CD8-positive, alpha-beta memory T cell (primary cell): ENCODE results near the gene CACNA1C. TPM values are rescaled to one million over a fixed set of nuclear protein-coding genes. Genes with fewer than 3 reads are reported as not detected.

ENCODE experiments used
- CTCF ChIA-PET: fragments of 350-600 bp; sonication (Branson Sonifier 250); formaldehyde crosslinking; loops from one replicate; lab custom pipeline; 2021; ENCODE audit warnings: antibody characterized with exemption; lab: Charles Lee
- POLR2A ChIA-PET: fragments of 350-600 bp; sonication (Branson Sonifier 250); formaldehyde crosslinking; loops from one replicate; lab custom pipeline; 2021; ENCODE audit warnings: antibody characterized with exemption; lab: Charles Lee
- DNase-seq, 5 donors: peaks; one replicate each; pipeline versions ENCODE4 v3.0.0 to v3.0.0-alpha.2; 2020 to 2022; ENCODE audit warnings: mixed read lengths in 1 of 5
- H3K27ac ChIP-seq: one replicate; pipeline ENCODE4 v1.7.0; 2013; ENCODE audit warnings: low read depth, mild to moderate bottlenecking, low read length, moderate library complexity
- H3K27me3 ChIP-seq: 2 replicates; pipeline ENCODE4 v1.7.0; 2013; ENCODE audit warnings: low read length, mild to moderate bottlenecking; ENCODE audit not compliant: insufficient read depth, poor library complexity, severe bottlenecking
- H3K36me3 ChIP-seq: 2 replicates; pipeline ENCODE4 v1.7.0; 2013; ENCODE audit warnings: mild to moderate bottlenecking, low read length, moderate library complexity; ENCODE audit not compliant: insufficient read depth
- H3K4me1 ChIP-seq: 2 replicates; pipeline ENCODE4 v1.7.0; 2013; ENCODE audit warnings: mild to moderate bottlenecking, low read length, moderate library complexity; ENCODE audit not compliant: insufficient read depth
- H3K4me3 ChIP-seq: 2 replicates; pipeline ENCODE4 v1.7.0; 2013; ENCODE audit warnings: mild to moderate bottlenecking, low read length
- H3K9me3 ChIP-seq: 2 replicates; pipeline ENCODE4 v1.7.0; 2013; ENCODE audit warnings: mild to moderate bottlenecking, low read length
- H3K27ac Mint-ChIP-seq, 8 donors: one replicate each; pipeline ENCODE4 v1.8.0; 2020 to 2021; ENCODE audit warnings: mixed read lengths in 8 of 8, mild to moderate bottlenecking in 6 of 8, inconsistent platforms in 3 of 8, moderate library complexity in 3 of 8
- H3K27me3 Mint-ChIP-seq, 2 donors: one replicate each; pipeline ENCODE4 v1.8.0; 2020 to 2021; ENCODE audit warnings: mixed read lengths in 2 of 2, mild to moderate bottlenecking in 1 of 2, moderate library complexity in 1 of 2
- H3K36me3 Mint-ChIP-seq, 3 donors: one replicate each; pipeline ENCODE4 v1.8.0; 2020 to 2021; ENCODE audit warnings: mixed read lengths in 3 of 3, inconsistent platforms in 1 of 3, mild to moderate bottlenecking in 1 of 3
- H3K4me1 Mint-ChIP-seq, 3 donors: one replicate each; pipeline ENCODE4 v1.8.0; 2020 to 2021; ENCODE audit warnings: mixed read lengths in 3 of 3, inconsistent platforms in 1 of 3, mild to moderate bottlenecking in 1 of 3
- H3K4me3 Mint-ChIP-seq, 7 donors: one replicate each; pipeline ENCODE4 v1.8.0; 2020 to 2021; ENCODE audit warnings: mixed read lengths in 7 of 7, mild to moderate bottlenecking in 6 of 7, moderate library complexity in 4 of 7, inconsistent platforms in 2 of 7
- H3K9me3 Mint-ChIP-seq, 5 donors: one replicate each; pipeline ENCODE4 v1.8.0; 2020 to 2022; ENCODE audit warnings: mixed read lengths in 5 of 5, mild to moderate bottlenecking in 3 of 5, moderate library complexity in 2 of 5, inconsistent platforms in 1 of 5
- polyA plus RNA-seq: library from polyadenylated mRNA; unstranded; fragments of 300-500 nt; fragmentation: Illumina TruSeq; gene quantifications from one replicate; pipeline ENCODE4 v1.2.3, GENCODE V29; 2021
- total RNA-seq, 2 experiments: library from RNA; stranded (reverse); gene quantifications; one replicate each; pipeline ENCODE4 v1.2.3, GENCODE V29; 2021

Gene CACNA1C
- total and polyA plus RNA-seq, 3 experiments from 2014 or later, result 0.04 to 0.10 (median 0.04) TPM

GRCh38 chr12:2215709-2216560 lies 163.1 kb downstream of the CACNA1C start:
- no peaks in the 10 kb centered on the region for H3K9me3 Mint-ChIP-seq
- H3K27me3 Mint-ChIP-seq, result peaks cover 6 to 37% of the 10 kb centered on the region in 2 donors

GRCh38 chr12:2218706-2219105 lies 165.9 kb downstream of the CACNA1C start:
- ChIA-PET CTCF (no interaction called here), POLR2A (no interaction called here)
- Mint-ChIP-seq H3K4me1 (no peaks in the 10 kb centered on the region), H3K27ac (no peak overlapping the region), H3K4me3 (no peak overlapping the region), H3K9me3 (no peaks in the 10 kb centered on the region), H3K36me3 (no peaks in the 10 kb centered on the region), H3K27me3 (peaks cover 9 to 40% of the 10 kb centered on the region in 2 donors)
- H3K4me1 ChIP-seq, result no peaks in the 10 kb centered on the region
- H3K36me3 ChIP-seq, result no peaks in the 10 kb centered on the region
- H3K9me3 ChIP-seq, result no peaks in the 10 kb centered on the region
- H3K4me3 ChIP-seq, result no peak overlapping the region
- no peaks in the 10 kb centered on the region for H3K27me3 ChIP-seq
- no peak overlapping the region for H3K27ac ChIP-seq
- DNase-seq, result no peak

More at GRCh38 chr12:2215709-2216560, 163.1 kb downstream of the CACNA1C start:
- no peak overlapping the region for H3K4me3 Mint-ChIP-seq
- no peak overlapping the region for H3K27ac Mint-ChIP-seq
- no peaks in the 10 kb centered on the region for H3K9me3 ChIP-seq
- ChIA-PET CTCF (no interaction called here), POLR2A (no interaction called here)
- H3K4me3 ChIP-seq, result no peak overlapping the region
- H3K4me1 ChIP-seq, result no peaks in the 10 kb centered on the region
- H3K4me1 Mint-ChIP-seq, result no peaks in the 10 kb centered on the region
- H3K27ac ChIP-seq, result no peak overlapping the region
- no peaks in the 10 kb centered on the region for H3K36me3 ChIP-seq
- H3K27me3 ChIP-seq, result no peaks in the 10 kb centered on the region
- no peak for DNase-seq
- H3K36me3 Mint-ChIP-seq, result no peaks in the 10 kb centered on the region

GRCh38 chr12:2221030-2221621 lies 168.3 kb downstream of the CACNA1C start:
- ChIA-PET CTCF (interaction anchor here (1.6 kb wide), 1 partner anchor 11 kb away, joined by 3 read pairs; no protein-coding TSS in a partner anchor), POLR2A (no interaction called here)

GRCh38 chr12:2222691-2223090 lies 169.9 kb downstream of the CACNA1C start:
- no peaks in the 10 kb centered on the region for H3K36me3 ChIP-seq
- no peak for DNase-seq
- H3K9me3 ChIP-seq, result no peaks in the 10 kb centered on the region
- Mint-ChIP-seq H3K27ac (no peak overlapping the region), H3K27me3 (peaks cover 9 to 32% of the 10 kb centered on the region in 2 donors), H3K36me3 (no peaks in the 10 kb centered on the region), H3K4me3 (no peak overlapping the region), H3K4me1 (no peaks in the 10 kb centered on the region), H3K9me3 (no peaks in the 10 kb centered on the region)
- no peak overlapping the region for H3K27ac ChIP-seq
- no peak overlapping the region for H3K4me3 ChIP-seq
- ChIA-PET POLR2A (no interaction called here), CTCF (no interaction called here)
- H3K4me1 ChIP-seq, result no peaks in the 10 kb centered on the region
- no peaks in the 10 kb centered on the region for H3K27me3 ChIP-seq

More at GRCh38 chr12:2221030-2221621, 168.3 kb downstream of the CACNA1C start:
- no peak overlapping the region for H3K4me3 ChIP-seq
- Mint-ChIP-seq H3K36me3 (no peaks in the 10 kb centered on the region), H3K27me3 (peaks cover 6 to 29% of the 10 kb centered on the region in 2 donors), H3K4me1 (no peaks in the 10 kb centered on the region), H3K9me3 (no peaks in the 10 kb centered on the region), H3K4me3 (no peak overlapping the region), H3K27ac (no peak overlapping the region)
- H3K27ac ChIP-seq, result no peak overlapping the region
- no peaks in the 10 kb centered on the region for H3K27me3 ChIP-seq
- no peaks in the 10 kb centered on the region for H3K36me3 ChIP-seq
- no peaks in the 10 kb centered on the region for H3K4me1 ChIP-seq
- H3K9me3 ChIP-seq, result no peaks in the 10 kb centered on the region
- no peak for DNase-seq

DNA sequence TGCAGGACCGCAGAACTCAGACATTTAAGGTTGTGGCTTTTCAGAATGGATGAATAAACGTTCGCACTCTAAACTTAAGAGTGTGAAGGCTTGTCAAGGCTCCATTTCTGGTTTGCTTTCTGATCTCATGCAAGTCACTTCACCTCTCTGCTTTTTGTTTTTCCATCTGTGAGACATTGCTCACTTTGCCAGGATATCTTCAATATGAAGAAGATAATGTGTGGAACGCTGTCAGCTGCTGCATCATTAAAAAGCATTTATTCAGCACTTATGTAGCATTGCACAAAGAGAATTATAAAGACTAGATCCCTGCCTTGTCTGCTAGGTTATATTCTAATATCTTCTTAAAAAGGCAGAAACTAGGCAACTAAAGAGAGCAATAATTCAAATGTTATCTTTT lies 172.2 kb downstream of the CACNA1C start:
- no peak for DNase-seq
- Mint-ChIP-seq H3K27ac (no peak overlapping the region), H3K9me3 (peaks cover 0 to 3% (median 0%) of the 10 kb centered on the region in 5 donors), H3K4me1 (no peaks in the 10 kb centered on the region), H3K36me3 (no peaks in the 10 kb centered on the region), H3K27me3 (peaks cover 13 to 33% of the 10 kb centered on the region in 2 donors), H3K4me3 (no peak overlapping the region)
- no peaks in the 10 kb centered on the region for H3K27me3 ChIP-seq
- no peaks in the 10 kb centered on the region for H3K9me3 ChIP-seq
- no peak overlapping the region for H3K4me3 ChIP-seq
- H3K36me3 ChIP-seq, result no peaks in the 10 kb centered on the region
- no peak overlapping the region for H3K27ac ChIP-seq
- ChIA-PET POLR2A (no interaction called here), CTCF (no interaction called here)
- H3K4me1 ChIP-seq, result no peaks in the 10 kb centered on the region

DNA sequence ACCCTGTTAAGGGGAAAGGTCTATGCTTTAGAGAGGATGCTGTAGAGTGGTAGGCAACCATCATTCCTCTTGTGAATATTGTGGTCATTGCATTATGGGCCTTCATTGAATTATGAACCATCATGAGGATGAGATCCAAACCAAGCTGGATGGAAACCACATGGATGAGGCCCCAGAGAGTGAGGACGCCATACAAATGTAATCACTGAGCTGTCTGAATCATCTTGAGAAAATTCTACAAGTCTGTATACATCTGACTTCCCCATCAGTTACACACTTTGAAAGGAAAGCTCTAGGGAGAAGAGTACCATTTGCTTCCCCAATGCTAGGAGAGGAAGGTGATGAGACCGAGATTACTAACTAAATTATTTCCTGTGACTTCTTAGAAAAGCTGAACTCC lies 172.9 kb downstream of the CACNA1C start:
- Mint-ChIP-seq H3K27me3 (peaks cover 11 to 30% of the 10 kb centered on the region in 2 donors), H3K4me3 (no peak overlapping the region), H3K27ac (no peak overlapping the region), H3K9me3 (peaks cover 0 to 3% (median 0%) of the 10 kb centered on the region in 5 donors), H3K4me1 (no peaks in the 10 kb centered on the region), H3K36me3 (no peaks in the 10 kb centered on the region)
- Histone ChIP-seq H3K27ac (no peak overlapping the region), H3K36me3 (no peaks in the 10 kb centered on the region), H3K4me1 (no peaks in the 10 kb centered on the region), H3K9me3 (no peaks in the 10 kb centered on the region), H3K27me3 (no peaks in the 10 kb centered on the region), H3K4me3 (no peak overlapping the region)
- ChIA-PET POLR2A (no interaction called here), CTCF (no interaction called here)
- DNase-seq, result no peak

DNA sequence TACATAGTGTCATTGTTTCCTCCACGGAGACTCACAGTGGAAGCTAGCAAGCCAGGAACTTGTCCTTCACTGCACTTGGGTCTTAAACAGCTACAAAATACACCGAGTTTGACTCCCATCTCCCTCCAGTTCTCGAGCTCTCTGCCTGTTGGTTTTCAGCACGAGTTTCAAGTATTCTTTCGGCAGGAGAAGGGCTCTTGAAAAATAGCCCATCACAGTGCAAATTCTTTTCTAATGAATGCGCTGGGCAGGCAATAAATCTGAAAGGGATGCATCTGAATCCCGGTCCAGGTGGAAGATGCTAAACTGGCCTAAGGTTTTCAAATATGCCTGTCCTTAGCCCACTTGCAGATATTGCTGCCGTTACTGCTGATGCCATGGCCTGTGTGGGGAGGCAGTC lies 173.9 kb downstream of the CACNA1C start:
- H3K36me3 Mint-ChIP-seq, result no peaks in the 10 kb centered on the region
- peaks cover 0 to 3% (median 0%) of the 10 kb centered on the region in 5 donors for H3K9me3 Mint-ChIP-seq
- POLR2A ChIA-PET, result no interaction called here
- no peak overlapping the region for H3K27ac Mint-ChIP-seq
- Histone ChIP-seq H3K4me1 (no peaks in the 10 kb centered on the region), H3K36me3 (no peaks in the 10 kb centered on the region), H3K27ac (no peak overlapping the region), H3K9me3 (no peaks in the 10 kb centered on the region), H3K4me3 (no peak overlapping the region), H3K27me3 (no peaks in the 10 kb centered on the region)
- CTCF ChIA-PET, result no interaction called here
- H3K27me3 Mint-ChIP-seq, result peaks cover 8 to 25% of the 10 kb centered on the region in 2 donors
- no peak for DNase-seq
- no peak overlapping the region for H3K4me3 Mint-ChIP-seq
- H3K4me1 Mint-ChIP-seq, result no peaks in the 10 kb centered on the region

DNA sequence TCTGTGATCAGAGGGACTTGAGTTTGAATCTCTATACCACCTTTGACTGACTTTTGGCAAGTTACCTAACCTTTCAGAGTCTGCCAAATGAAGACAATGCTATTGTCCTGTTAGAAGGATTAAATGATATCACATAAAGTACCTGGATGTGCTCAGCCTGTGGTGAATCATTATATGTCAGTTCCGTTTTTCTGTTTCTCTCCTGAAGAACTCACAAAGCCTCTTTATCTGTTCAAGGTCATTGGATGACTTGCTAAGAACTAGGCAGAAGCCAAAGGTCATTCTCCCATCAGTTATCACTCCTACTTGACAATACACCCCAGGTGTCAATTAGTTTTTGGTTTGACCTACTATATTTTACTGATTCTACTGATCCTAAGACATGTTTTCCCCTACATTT lies 174.6 kb downstream of the CACNA1C start:
- Mint-ChIP-seq H3K4me1 (no peaks in the 10 kb centered on the region), H3K27me3 (peaks cover 8 to 31% of the 10 kb centered on the region in 2 donors), H3K27ac (no peak overlapping the region), H3K4me3 (no peak overlapping the region), H3K9me3 (peaks cover 0 to 3% (median 0%) of the 10 kb centered on the region in 5 donors), H3K36me3 (no peaks in the 10 kb centered on the region)
- Histone ChIP-seq H3K27me3 (no peaks in the 10 kb centered on the region), H3K36me3 (no peaks in the 10 kb centered on the region), H3K4me1 (no peaks in the 10 kb centered on the region), H3K27ac (no peak overlapping the region), H3K9me3 (no peaks in the 10 kb centered on the region), H3K4me3 (no peak overlapping the region)
- DNase-seq, result no peak
- POLR2A ChIA-PET, result no interaction called here
- CTCF ChIA-PET, result no interaction called here
